ENCODE data around the gene GBE1.
"Not testable (repeated sequence)": the region's sequence is repeated elsewhere in the genome, so short reads cannot be mapped to it uniquely, and the experiment has no call there.

GBE1 gene

DNA sequence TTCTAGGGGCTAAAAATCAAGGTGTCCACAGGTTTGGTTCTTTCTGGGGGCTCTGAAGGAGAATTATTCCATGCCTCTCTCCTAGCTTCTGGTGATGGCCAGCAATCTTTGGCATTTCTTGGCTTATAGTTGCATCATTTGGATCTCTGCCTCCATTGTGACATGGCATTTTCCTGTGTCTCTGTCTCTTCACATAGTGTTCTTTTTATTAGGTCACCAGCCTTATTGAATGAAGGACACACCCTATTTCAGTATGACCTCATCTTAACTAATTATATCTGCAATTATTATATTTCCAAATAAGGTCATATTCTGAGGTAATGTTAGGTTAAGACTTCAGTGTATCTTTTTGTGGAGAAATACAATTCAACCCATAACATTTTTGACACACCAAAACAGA lies 3.2 kb upstream of the GBE1 start:
- TF ChIP-seq, protein P1, sequence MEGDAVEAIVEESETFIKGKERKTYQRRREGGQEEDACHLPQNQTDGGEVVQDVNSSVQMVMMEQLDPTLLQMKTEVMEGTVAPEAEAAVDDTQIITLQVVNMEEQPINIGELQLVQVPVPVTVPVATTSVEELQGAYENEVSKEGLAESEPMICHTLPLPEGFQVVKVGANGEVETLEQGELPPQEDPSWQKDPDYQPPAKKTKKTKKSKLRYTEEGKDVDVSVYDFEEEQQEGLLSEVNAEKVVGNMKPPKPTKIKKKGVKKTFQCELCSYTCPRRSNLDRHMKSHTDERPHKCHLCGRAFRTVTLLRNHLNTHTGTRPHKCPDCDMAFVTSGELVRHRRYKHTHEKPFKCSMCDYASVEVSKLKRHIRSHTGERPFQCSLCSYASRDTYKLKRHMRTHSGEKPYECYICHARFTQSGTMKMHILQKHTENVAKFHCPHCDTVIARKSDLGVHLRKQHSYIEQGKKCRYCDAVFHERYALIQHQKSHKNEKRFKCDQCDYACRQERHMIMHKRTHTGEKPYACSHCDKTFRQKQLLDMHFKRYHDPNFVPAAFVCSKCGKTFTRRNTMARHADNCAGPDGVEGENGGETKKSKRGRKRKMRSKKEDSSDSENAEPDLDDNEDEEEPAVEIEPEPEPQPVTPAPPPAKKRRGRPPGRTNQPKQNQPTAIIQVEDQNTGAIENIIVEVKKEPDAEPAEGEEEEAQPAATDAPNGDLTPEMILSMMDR (IDR thresholded peaks at IDR 0.05; ENCODE audit: low read depth, low read length): no peak

DNA sequence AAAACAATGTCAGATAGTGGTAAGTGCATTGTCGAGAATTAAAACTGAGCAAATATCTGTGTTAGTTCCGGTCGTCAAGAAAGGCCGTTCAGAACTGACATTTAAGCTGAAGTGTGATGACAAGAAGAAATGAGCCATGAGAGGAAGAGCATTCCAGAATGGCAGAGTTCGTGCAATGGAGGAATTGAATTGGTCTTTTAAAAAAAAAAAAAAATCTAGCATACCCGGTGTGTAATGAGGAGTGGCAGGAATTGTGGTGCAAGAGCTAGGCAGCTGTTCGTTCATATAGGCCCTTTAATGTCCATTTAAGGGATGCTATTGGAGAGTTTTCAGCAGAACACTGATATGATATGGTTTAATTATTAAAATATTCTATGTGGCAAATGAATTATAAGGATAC lies 2.6 kb upstream of the GBE1 start:
- no peak for DNase-seq (ENCODE audit: extremely low read depth, low read depth)
- TF ChIP-seq, protein P1 (IDR thresholded peaks at IDR 0.05; ENCODE audit: low read depth, low read length): no peak

More for the DNA sequence above, 3.2 kb upstream of the GBE1 start:
- no peak for DNase-seq (ENCODE audit: extremely low read depth, low read depth)

DNA sequence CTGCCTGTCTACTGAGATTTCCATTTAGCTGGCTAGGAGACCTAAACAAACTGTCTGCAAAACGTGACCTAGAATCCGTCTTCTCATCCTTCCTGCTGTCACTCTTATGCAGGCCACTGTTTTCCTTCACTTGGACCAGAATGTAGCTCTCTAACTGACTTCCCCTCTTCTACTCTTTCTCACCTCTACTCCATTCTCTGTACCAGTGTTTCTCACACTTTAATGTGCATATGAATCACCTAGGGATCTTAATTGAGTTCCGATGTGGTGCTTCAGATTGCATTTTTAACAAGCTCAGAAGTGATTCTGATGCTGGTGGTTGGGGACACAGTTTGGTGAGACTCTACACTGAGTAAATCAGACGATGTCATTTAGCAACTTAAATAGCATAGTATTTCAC lies 1.6 kb upstream of the GBE1 start:
- TF ChIP-seq, protein P1 (IDR thresholded peaks at IDR 0.05; ENCODE audit: low read depth, low read length): no peak
- no peak for DNase-seq (ENCODE audit: extremely low read depth, low read depth)

DNA sequence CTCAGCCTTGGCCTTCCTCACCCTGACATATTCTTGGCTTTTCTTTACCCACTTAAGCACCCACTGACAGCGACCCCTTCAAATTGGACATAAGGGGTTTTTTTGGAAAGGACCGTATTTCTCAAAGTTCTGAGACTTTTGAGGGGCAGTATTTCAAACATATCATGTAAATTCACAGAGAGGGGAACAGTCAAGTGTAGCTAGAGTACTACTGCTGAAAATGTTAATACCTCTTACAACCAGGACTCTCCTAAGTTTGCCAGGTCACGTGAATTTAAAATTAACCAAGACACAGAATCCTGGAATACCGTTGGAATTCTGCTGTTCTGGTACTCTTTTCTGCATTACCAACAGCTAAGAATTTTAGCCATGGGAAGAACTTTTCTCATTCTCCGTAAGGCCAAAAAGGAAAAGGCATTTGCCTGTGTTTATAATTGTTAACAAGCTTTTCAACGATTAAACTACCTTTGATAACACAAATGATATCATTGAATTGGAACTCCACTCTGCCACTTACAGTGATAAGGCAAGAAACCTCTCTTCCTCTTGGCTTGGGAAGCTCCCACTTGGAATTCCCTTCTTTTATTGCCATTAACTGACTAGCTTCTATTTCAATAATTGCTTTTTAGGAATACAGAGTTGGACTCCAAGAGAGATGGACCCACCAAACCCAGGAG lies 597 bp upstream of the GBE1 start:
- TF ChIP-seq, protein P1 (IDR thresholded peaks at IDR 0.05; ENCODE audit: low read depth, low read length): no peak
- no peak for DNase-seq (ENCODE audit: extremely low read depth, low read depth)

DNA sequence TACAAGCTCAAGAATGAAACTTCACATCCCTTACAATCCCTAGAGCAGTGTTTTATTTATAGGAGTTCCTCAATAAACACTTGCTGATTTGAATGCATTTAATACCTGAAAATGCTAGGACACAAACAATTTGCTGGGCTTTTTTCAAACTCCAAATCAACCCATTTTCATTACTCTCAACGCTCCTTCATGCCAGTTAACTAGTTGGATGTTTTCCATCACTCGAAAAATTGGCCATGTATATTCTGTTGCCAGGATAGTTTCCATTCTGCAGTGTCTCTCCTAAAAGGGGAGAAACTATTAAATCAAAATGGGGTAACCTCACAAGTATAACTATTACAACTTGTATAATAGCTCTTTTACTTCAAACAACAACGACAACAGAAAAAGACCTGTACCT lies 1.2 kb downstream of the GBE1 start:
- TF ChIP-seq, protein P1 (IDR thresholded peaks at IDR 0.05; ENCODE audit: low read depth, low read length): no peak
- no peak for DNase-seq (ENCODE audit: extremely low read depth, low read depth)

DNA sequence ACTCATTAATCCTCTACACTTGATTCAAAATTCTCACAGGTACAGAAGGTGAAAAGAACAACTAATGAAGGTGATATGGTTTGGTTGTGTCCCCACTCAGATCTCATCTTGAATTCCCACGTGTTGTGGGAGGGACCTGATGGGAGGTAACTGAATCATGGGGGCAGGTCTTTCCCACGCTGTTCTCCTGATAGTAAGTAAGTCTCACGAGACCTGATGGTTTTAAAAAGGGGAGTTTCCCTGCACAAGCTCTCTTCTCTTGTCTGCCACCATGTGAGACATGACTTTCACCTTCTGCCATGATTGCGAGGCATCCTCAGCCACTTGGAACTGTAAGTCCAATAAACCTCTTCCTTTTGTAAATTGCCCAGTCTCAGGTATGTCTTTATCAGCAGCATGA lies 2.7 kb downstream of the GBE1 start:
- not testable (repeated sequence) for DNase-seq (ENCODE audit: extremely low read depth, low read depth)

DNA sequence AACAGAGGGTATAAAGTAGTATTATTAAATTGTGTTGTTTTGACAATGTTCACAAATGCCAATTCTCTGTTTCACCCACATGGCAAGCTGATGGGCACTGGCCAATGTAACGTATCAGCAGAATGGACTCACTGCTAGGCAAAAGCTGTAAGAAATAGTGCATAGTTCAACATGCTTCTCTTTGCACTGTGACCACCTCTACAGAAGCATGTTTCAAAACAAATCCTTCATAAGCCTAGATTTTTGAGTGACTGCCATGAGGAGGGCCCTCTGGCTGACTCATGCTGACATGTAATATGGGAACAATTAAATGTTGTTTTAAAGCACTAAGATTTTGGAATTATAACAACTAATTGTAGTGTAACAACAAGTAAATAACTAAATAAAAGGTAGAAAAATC lies 3.2 kb downstream of the GBE1 start:
- DNase-seq (ENCODE audit: extremely low read depth, low read depth): peak; percentile 71
- TF ChIP-seq, protein P1 (IDR thresholded peaks at IDR 0.05; ENCODE audit: low read depth, low read length): no peak

DNA sequence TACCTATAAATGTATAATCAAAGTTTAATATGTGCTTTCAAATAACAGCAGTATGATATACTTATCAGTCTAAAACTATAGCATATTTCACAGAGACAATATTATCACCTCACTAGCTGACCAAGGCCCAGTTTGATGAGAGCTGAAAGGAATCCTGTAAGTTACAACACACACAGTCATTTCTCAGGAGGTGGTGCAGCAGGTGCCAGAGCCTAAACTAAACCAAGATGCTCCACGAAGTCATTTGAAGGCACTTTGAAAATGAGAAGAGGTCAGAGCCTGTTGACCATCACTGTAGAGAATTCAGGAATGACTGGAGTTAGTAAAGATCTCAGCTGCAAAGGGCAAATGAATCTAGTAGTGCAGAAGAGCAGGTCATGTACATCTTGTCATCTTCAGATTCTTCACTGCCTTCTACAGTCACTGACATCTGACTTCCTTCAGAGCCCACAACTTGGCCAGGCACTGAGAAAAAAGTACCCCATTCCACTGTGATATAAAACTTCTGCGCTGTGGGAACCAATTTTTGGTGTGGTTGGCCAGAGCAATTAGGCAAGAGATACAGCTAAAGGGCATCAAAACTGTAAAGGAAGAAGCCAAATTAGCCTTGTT lies 7.9 kb downstream of the GBE1 start:
- no peak for DNase-seq (ENCODE audit: extremely low read depth, low read depth)
- TF ChIP-seq, protein P1 (IDR thresholded peaks at IDR 0.05; ENCODE audit: low read depth, low read length): no peak
